Thyroid gland (tissue), 4 donors: Measurements from ENCODE around the gene TMPRSS4. TPM values are rescaled to one million over a fixed set of nuclear protein-coding genes. Genes with fewer than 3 reads are reported as not detected.

Source experiments
- DNase-seq, 2 donors: peaks; one replicate each; pipeline ENCODE4 v3.0.0-alpha.2; 2019
- H3K27ac ChIP-seq, 3 donors: fragments of 200-600 bp; sonication (generic); 1 replicate in 2 of 3; 2 replicates in 1 of 3; pipeline ENCODE4 v1.5.1; 2016 to 2019; ENCODE audit warnings: mild to moderate bottlenecking in 1 of 3, moderate library complexity in 1 of 3
- H3K27me3 ChIP-seq: fragments of 200-600 bp; sonication (generic); one replicate; pipeline ENCODE4 v1.5.1; 2019
- H3K36me3 ChIP-seq, 2 donors: fragments of 200-600 bp; sonication (generic); one replicate each; pipeline ENCODE4 v1.5.1; 2016 to 2019
- H3K4me1 ChIP-seq, 2 donors: fragments of 200-600 bp; sonication (generic); one replicate each; pipeline ENCODE4 v1.5.1; 2017 to 2019
- H3K4me3 ChIP-seq, 3 donors: fragments of 200-600 bp; sonication (generic); replicated peaks in 1 of 3; 1 replicate in 2 of 3; 2 replicates in 1 of 3; pipeline ENCODE4 v1.5.1; 2016; ENCODE audit warnings: mild to moderate bottlenecking in 1 of 3
- H3K9me3 ChIP-seq: fragments of 200-600 bp; sonication (generic); one replicate; pipeline ENCODE4 v1.5.1; 2017
- POLR2A ChIP-seq, 2 donors: fragments of 450-650 bp; IDR thresholded peaks; one replicate each; pipeline ENCODE4 v1.6.1; 2017; ENCODE audit warnings: antibody characterized with exemption in 2 of 2, mild to moderate bottlenecking in 2 of 2, moderate library complexity in 1 of 2
- WGBS, 2 donors: methylation state at CpG; one replicate each; pipeline ENCODE4 v1.1.5; 2017; 5-methylcytosine and 5-hydroxymethylcytosine counted together
- intact Hi-C: fragments of 100-400 bp; cut with DNase I; formaldehyde crosslinking; loops from one replicate; pipeline ENCODE4 v1.15.1; 2023
- total RNA-seq, 4 donors: library from RNA; depleted of rRNA; stranded (reverse); fragments of >200 nt; gene quantifications; one replicate each; pipeline ENCODE4 v1.2.3, GENCODE V29; 2016
- TF ChIP-seq, protein P1 (sequence below), 6 experiments: fragments of 200-600 bp in 3 of 6; fragments of 450-650 bp in 3 of 6; sonication (generic) in 3 of 6; IDR thresholded peaks; one replicate each; pipeline ENCODE4 v1.5.1; 2016 to 2019; ENCODE audit warnings: antibody characterized with exemption in 6 of 6, mild to moderate bottlenecking in 2 of 6, inconsistent platforms in 1 of 6, moderate library complexity in 1 of 6

TMPRSS4 gene
- total RNA-seq, 4 donors from 2014 or later: 0.83 to 1.5 (median 1.1) TPM; not detected in 1

DNA sequence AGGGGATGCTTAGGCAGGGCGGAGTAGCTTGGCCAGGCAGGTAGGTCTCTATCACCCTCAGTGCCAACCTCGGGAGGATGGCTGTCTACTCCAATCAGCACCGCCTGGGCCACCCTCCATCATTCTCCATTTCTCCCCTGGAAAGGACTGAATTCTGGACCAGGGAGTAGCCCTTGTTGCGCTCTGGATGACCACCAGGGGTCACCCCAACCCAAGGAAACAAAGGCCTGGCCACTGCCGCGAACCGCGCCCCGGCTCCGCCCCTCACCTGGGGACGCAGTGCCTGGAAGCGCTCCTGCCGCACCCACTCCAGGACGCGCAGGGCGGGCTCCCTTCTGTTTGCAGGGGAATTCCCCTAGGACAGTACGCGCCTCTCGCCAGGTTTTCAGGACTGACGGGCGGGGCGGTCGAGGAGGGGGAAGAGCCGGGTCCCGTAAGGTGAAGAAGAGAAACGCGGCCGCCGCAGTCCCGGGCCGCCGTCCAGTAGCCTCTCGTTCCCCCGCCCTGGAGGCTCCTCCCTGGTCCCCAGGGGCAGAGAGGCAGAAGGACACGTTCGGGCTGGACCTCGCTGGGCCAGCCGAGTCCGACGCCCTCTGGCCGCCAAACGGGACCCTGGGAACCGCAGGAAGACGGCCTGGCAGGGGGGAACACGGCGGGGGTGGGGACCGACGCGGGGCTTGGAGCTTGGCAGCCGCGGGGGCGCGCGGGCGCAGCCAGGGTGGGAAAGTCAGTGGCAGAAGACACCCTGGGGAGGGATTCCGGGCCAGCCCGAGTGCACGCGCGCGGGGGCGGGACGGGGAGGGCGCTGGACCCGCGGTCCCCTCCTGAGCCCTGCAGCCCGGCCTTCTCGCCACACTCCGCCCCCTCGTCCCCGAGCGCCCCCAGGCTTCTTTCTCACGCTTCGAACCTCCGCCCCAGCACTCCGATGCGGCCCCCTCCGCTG, 68.7 kb downstream of the TMPRSS4 start:
- intact Hi-C loops: loop anchor here (1.0 kb wide), 1 partner anchor 25 kb away; no protein-coding TSS in a partner anchor
- Histone ChIP-seq H3K27me3 (peaks cover 5% of the 10 kb centered on the region), H3K4me3 (peak overlapping the region; percentile 5 to 55 (median 12)), H3K4me1 (peaks cover 5 to 6% of the 10 kb centered on the region in 2 donors), H3K27ac (peak overlapping the region in 2 of 3 donors; percentile 34 to 46), H3K9me3 (no peaks in the 10 kb centered on the region), H3K36me3 (no peaks in the 10 kb centered on the region)
- 1 to 5% methylated on average over 33 to 43 of the region's 78 CpGs for WGBS, 2 donors
- no peak for TF ChIP-seq POLR2A (IDR thresholded peaks at IDR 0.05)
- TF ChIP-seq, protein P1, sequence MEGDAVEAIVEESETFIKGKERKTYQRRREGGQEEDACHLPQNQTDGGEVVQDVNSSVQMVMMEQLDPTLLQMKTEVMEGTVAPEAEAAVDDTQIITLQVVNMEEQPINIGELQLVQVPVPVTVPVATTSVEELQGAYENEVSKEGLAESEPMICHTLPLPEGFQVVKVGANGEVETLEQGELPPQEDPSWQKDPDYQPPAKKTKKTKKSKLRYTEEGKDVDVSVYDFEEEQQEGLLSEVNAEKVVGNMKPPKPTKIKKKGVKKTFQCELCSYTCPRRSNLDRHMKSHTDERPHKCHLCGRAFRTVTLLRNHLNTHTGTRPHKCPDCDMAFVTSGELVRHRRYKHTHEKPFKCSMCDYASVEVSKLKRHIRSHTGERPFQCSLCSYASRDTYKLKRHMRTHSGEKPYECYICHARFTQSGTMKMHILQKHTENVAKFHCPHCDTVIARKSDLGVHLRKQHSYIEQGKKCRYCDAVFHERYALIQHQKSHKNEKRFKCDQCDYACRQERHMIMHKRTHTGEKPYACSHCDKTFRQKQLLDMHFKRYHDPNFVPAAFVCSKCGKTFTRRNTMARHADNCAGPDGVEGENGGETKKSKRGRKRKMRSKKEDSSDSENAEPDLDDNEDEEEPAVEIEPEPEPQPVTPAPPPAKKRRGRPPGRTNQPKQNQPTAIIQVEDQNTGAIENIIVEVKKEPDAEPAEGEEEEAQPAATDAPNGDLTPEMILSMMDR (IDR thresholded peaks at IDR 0.05): peak; percentile 80 to 97 (median 90)
- peak; percentile 93 for DNase-seq

DNA sequence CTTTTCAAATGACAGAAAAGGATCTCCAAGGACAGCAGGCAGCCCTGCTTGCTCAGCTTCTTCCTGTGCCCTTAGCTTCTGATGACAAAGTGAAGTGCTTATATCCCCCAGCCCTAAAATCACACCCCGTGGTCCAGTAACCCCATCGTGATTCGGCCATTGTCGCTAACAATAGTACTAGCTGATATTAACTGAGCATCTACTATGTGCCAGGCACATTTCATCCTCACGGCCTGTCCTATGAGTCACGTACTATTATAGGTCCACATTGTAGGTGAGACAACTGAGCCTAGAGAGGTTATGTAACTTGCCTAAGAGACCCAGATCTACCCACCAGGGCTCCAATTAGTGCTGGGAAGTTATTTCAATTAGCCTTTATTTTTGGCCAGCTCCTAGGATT, 69.7 kb downstream of the TMPRSS4 start:
- H3K27ac ChIP-seq: peak overlapping the region in 1 of 3 donors; percentile 23
- H3K27me3 ChIP-seq: peaks cover 5% of the 10 kb centered on the region
- peaks cover 5 to 6% of the 10 kb centered on the region in 2 donors for H3K4me1 ChIP-seq
- H3K9me3 ChIP-seq: no peaks in the 10 kb centered on the region
- TF ChIP-seq POLR2A (IDR thresholded peaks at IDR 0.05): no peak
- no peak for DNase-seq
- no peak overlapping the region for H3K4me3 ChIP-seq
- intact Hi-C loops: loop anchor here (1.0 kb wide), 1 partner anchor 24 kb away; no protein-coding TSS in a partner anchor
- H3K36me3 ChIP-seq: no peaks in the 10 kb centered on the region
- 84 to 85% methylated on average over 6 of the region's 6 CpGs for WGBS, 2 donors

DNA sequence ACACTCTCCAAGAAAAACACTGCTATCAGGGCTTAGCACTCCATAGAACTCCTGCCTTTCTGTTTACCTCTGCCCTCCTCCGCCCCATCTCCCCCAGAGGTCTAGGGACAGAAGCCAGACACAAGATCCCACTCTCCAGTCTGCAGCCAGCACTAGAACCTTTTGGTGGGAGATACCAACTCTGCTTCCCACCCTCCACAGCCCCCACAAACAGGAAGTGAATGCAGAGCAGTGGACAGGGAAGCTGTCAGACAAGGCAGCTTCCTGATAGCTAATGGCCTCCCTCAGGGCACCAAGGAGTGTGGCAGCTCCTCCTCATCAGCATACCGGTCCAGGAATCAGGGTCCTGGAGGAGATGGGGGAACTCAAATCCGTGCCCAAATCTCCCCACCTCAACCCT, 70.6 kb downstream of the TMPRSS4 start:
- H3K27me3 ChIP-seq: no peaks in the 10 kb centered on the region
- intact Hi-C loops: no loop called here
- no peaks in the 10 kb centered on the region for H3K9me3 ChIP-seq
- no peak for TF ChIP-seq POLR2A (IDR thresholded peaks at IDR 0.05)
- TF ChIP-seq, protein P1 (IDR thresholded peaks at IDR 0.05): no peak
- WGBS, 2 donors: 51 to 62% methylated on average over 3 of the region's 3 CpGs
- no peaks in the 10 kb centered on the region for H3K36me3 ChIP-seq
- DNase-seq: no peak
- H3K4me3 ChIP-seq: no peak overlapping the region
- peaks cover 5 to 14% of the 10 kb centered on the region in 2 donors for H3K4me1 ChIP-seq
- H3K27ac ChIP-seq: peak overlapping the region in 1 of 3 donors; percentile 16

DNA sequence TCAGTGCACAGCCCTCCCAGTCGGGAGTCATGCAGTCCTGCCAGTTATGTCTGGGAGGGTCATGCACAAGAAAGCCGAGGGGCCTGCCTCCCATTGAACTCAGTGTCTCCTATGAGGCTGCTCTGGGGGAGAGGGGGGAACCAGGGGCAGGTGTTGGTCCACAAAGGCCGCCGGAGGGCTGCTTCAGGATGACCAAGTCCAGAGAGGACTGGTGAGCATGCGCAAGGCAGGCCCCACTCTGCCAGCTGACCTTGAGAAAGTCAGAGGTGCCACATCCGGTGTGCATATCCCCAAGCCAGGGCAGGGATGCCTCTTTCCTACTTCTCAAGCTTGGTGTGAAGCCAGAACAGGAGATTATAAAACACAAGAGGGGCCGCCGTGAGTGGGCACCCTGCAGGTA, 71.4 kb downstream of the TMPRSS4 start:
- Histone ChIP-seq H3K4me1 (peaks cover 8 to 21% of the 10 kb centered on the region in 2 donors), H3K27me3 (no peaks in the 10 kb centered on the region), H3K9me3 (no peaks in the 10 kb centered on the region), H3K4me3 (no peak overlapping the region), H3K36me3 (no peaks in the 10 kb centered on the region), H3K27ac (no peak overlapping the region)
- intact Hi-C loops: no loop called here
- whole genome bisulfite sequencing, 2 donors: 78% methylated on average over 6 to 8 of the region's 8 CpGs
- TF ChIP-seq, protein P1 (IDR thresholded peaks at IDR 0.05): no peak
- DNase-seq: no peak

DNA sequence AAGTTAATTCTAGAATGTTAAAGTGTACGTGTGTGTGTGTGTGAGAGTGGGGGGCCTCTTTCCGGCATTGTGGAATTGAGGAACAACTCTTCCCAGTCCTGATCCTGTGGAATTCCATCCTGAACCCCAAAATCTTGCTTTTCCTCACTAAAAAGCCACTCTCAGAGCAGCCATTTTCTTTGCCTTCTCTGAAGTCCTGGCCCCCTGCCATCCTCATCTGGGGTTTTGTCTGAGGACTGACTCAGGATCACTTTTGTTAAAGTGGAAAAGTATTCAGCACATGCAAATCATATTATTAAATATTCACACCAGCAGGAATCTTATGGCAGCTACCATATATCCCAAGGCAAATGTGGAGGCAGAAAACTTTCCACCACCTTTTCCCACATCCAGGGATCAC, 72.0 kb downstream of the TMPRSS4 start:
- TF ChIP-seq, protein P1 (IDR thresholded peaks at IDR 0.05): no peak
- TF ChIP-seq POLR2A (IDR thresholded peaks at IDR 0.05): no peak
- H3K4me3 ChIP-seq: no peak overlapping the region
- H3K36me3 ChIP-seq: no peaks in the 10 kb centered on the region
- no peaks in the 10 kb centered on the region for H3K9me3 ChIP-seq
- intact Hi-C loops: no loop called here
- peaks cover 10 to 23% of the 10 kb centered on the region in 2 donors for H3K4me1 ChIP-seq
- no peak for DNase-seq
- WGBS, 2 donors: 77 to 79% methylated on average over 2 of the region's 2 CpGs
- no peak overlapping the region for H3K27ac ChIP-seq
- H3K27me3 ChIP-seq: no peaks in the 10 kb centered on the region
